Sigmoid colon (tissue), 4 donors: ENCODE data around the gene C1R.
"Not testable (repeated sequence)": the region's sequence is repeated elsewhere in the genome, so short reads cannot be mapped to it uniquely, and the experiment has no call there.

ENCODE experiments used
- CTCF ChIP-seq, 4 experiments: fragments of 450-650 bp in 3 of 4; fragments of 200-600 bp in 1 of 4; IDR thresholded peaks; one replicate each; pipeline ENCODE4 v1.5.1; 2016 to 2019; ENCODE audit warnings: antibody characterized with exemption in 4 of 4, mild to moderate bottlenecking in 3 of 4, moderate library complexity in 2 of 4
- POLR2AphosphoS5 ChIP-seq, 4 donors: sonication (generic); formaldehyde crosslinking; IDR thresholded peaks; one replicate each; pipeline ENCODE4 v1.6.1; 2017; ENCODE audit warnings: antibody characterized with exemption in 4 of 4

GRCh38 chr12:7037411-7037810 lies 54.8 kb downstream of the C1R start:
- not testable (repeated sequence) for TF ChIP-seq POLR2AphosphoS5, CTCF (IDR thresholded peaks at IDR 0.05)
